Measurements from ENCODE around the gene IL4R. TPM values are rescaled to one million over a fixed set of nuclear protein-coding genes. Genes with fewer than 3 reads are reported as not detected.

Gene IL4R
- total RNA-seq, 2 experiments from 2014 or later: 73.1 to 82.8 TPM

DNA sequence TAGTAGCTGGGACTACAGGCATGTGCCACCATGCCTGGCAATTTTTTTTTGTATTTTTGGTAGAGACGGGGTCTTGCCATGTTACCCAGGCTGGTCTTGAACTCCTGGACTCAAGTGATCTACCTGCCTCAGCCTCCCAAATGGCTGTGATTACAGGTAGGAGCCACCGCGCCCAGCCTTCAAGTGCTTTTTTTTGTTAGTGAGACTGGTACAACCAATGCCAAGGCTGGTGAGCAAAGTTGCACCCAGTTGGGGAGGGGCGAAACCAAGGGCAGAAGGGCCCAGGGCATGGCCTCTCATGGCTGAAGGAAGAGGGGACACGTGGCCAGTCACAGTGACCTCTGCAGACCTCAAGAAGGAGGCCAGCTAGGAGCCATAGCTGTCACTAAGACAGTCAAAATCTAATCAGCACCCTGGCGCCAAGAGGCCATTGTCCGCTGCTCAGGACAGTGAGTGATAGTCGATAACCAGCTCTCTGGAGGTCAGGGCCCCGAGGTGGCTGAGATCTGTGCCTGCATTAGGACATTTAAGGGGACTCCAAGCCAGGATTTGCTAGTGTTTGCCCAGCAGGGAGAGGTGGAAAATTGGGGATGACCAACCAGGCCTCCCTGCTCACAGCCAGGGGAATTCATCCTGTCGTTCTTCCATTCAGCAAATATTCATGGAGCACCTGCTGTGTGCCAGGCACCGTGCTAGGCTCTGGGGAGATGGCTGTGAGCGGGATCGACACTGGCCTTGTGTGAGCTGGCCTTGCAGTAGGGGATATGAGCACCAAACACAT, 10.2 kb downstream of the IL4R start:
- peaks cover 9% of the 10 kb centered on the region; the same call in 1 of the 2 replicates for H3K36me3 ChIP-seq (ENCODE audit: insufficient read depth, low read length)
- CTCF ChIA-PET (ENCODE audit: unreplicated experiment): no interaction called here
- intact Hi-C loops (cut with micrococcal nuclease; ENCODE audit: unreplicated experiment): no loop called here
- POLR2A ChIA-PET: no interaction called here
- peaks cover 16% of the 10 kb centered on the region for H3K4me1 ChIP-seq (ENCODE audit: insufficient read depth, low read length, poor library complexity, severe bottlenecking)
- H3K27ac ChIP-seq (ENCODE audit: low read depth, low read length, poor library complexity, severe bottlenecking): no peak overlapping the region
- H3K9me3 ChIP-seq (ENCODE audit: low read length): no peaks in the 10 kb centered on the region
- no peak for DNase-seq (ENCODE audit: low spot score)
- H4K20me1 ChIP-seq (ENCODE audit: insufficient read depth, low read length): no peaks in the 10 kb centered on the region
- H2AFZ ChIP-seq (ENCODE audit: low read length): no peak overlapping the region
- no peaks in the 10 kb centered on the region for H3K9me2 ChIP-seq (ENCODE audit: insufficient read depth, low read length)
- H3K79me2 ChIP-seq (ENCODE audit: insufficient read depth, low read depth, low read length): peaks cover 26% of the 10 kb centered on the region
- no peak overlapping the region for H3K4me3 ChIP-seq (ENCODE audit: low read depth, low read length, poor library complexity, severe bottlenecking)
- TF ChIP-seq, protein P1, sequence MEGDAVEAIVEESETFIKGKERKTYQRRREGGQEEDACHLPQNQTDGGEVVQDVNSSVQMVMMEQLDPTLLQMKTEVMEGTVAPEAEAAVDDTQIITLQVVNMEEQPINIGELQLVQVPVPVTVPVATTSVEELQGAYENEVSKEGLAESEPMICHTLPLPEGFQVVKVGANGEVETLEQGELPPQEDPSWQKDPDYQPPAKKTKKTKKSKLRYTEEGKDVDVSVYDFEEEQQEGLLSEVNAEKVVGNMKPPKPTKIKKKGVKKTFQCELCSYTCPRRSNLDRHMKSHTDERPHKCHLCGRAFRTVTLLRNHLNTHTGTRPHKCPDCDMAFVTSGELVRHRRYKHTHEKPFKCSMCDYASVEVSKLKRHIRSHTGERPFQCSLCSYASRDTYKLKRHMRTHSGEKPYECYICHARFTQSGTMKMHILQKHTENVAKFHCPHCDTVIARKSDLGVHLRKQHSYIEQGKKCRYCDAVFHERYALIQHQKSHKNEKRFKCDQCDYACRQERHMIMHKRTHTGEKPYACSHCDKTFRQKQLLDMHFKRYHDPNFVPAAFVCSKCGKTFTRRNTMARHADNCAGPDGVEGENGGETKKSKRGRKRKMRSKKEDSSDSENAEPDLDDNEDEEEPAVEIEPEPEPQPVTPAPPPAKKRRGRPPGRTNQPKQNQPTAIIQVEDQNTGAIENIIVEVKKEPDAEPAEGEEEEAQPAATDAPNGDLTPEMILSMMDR (conservative IDR thresholded peaks at IDR 0.05; ENCODE audit: low read length): no peak
- no peak for TF ChIP-seq EZH2phosphoT487 (IDR thresholded peaks at IDR 0.05; ENCODE audit: borderline replicate concordance, low read depth, low read length)
- H3K4me2 ChIP-seq (ENCODE audit: low read length): no peak overlapping the region
- no TSS peak for BruUV-seq (replicated peaks)

DNA sequence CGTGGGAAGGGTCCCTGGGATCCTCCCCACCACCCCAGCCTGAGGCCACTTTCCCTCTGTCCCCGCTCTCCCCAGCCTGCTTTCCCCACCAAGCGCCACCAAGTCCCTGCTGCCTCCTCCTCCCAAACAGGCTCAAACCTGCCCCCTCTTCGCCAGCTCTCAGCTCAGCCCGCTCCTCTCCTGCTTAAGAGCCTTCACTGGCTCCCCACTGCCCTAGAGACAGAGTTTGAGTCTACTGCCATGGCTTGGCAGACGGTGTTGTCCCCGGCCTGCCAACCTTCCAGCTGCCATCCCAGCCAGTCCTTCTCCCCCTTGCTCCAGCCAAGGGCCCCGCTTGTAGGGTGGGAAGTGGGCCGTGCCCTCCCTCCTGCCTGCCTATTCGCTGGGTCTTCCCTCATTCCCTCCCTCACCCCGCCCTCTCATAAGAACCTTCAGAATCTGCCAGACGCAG, 11.1 kb downstream of the IL4R start:
- no TSS peak for BruUV-seq (replicated peaks)
- H3K4me3 ChIP-seq (ENCODE audit: low read depth, low read length, poor library complexity, severe bottlenecking): no peak overlapping the region
- peaks cover 15% of the 10 kb centered on the region for H3K4me1 ChIP-seq (ENCODE audit: insufficient read depth, low read length, poor library complexity, severe bottlenecking)
- no peak overlapping the region for H3K4me2 ChIP-seq (ENCODE audit: low read length)
- CTCF ChIA-PET (ENCODE audit: unreplicated experiment): no interaction called here
- POLR2A ChIA-PET: no interaction called here
- no peaks in the 10 kb centered on the region for H3K9me3 ChIP-seq (ENCODE audit: low read length)
- no peaks in the 10 kb centered on the region for H3K9me2 ChIP-seq (ENCODE audit: insufficient read depth, low read length)
- no peaks in the 10 kb centered on the region for H4K20me1 ChIP-seq (ENCODE audit: insufficient read depth, low read length)
- H3K27ac ChIP-seq (ENCODE audit: low read depth, low read length, poor library complexity, severe bottlenecking): no peak overlapping the region
- peaks cover 11% of the 10 kb centered on the region; the same call in 1 of the 2 replicates for H3K36me3 ChIP-seq (ENCODE audit: insufficient read depth, low read length)
- TF ChIP-seq EZH2phosphoT487 (IDR thresholded peaks at IDR 0.05; ENCODE audit: borderline replicate concordance, low read depth, low read length): no peak
- TF ChIP-seq, protein P1 (conservative IDR thresholded peaks at IDR 0.05; ENCODE audit: low read length): no peak
- H3K79me2 ChIP-seq (ENCODE audit: insufficient read depth, low read depth, low read length): peaks cover 26% of the 10 kb centered on the region
- no peak for DNase-seq (ENCODE audit: low spot score)
- H2AFZ ChIP-seq (ENCODE audit: low read length): no peak overlapping the region
- intact Hi-C loops (cut with micrococcal nuclease; ENCODE audit: unreplicated experiment): no loop called here

DNA sequence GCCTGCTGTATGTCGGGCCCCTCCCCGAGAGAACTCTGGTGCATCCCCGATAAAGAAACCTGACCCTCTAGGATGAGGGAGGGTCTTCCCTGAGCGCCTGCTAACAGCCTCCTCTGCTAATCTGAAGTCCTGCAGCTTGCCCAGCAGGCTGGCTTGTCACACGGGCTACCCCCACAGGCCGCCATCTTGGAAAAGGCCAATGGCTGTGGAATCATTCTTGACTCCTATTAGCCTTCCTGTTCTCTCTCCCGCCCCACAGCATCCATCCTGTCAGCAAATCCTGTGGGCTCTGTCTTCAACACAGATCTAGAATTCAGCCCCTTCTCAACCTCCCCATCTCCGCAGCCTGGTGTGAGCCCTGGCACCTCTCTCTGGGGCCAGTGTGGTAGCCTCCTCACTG, 12.0 kb downstream of the IL4R start:
- peaks cover 16% of the 10 kb centered on the region for H3K36me3 ChIP-seq (ENCODE audit: insufficient read depth, low read length)
- H3K27ac ChIP-seq (ENCODE audit: low read depth, low read length, poor library complexity, severe bottlenecking): no peak overlapping the region

More for the DNA sequence above, 12.0 kb downstream of the IL4R start:
- peaks cover 26% of the 10 kb centered on the region for H3K79me2 ChIP-seq (ENCODE audit: insufficient read depth, low read depth, low read length)
- H3K9me3 ChIP-seq (ENCODE audit: low read length): no peaks in the 10 kb centered on the region
- H3K9me2 ChIP-seq (ENCODE audit: insufficient read depth, low read length): no peaks in the 10 kb centered on the region
- POLR2A ChIA-PET: no interaction called here
- CTCF ChIA-PET (ENCODE audit: unreplicated experiment): no interaction called here
- DNase-seq (ENCODE audit: low spot score): no peak
- intact Hi-C loops (cut with micrococcal nuclease; ENCODE audit: unreplicated experiment): no loop called here
- TF ChIP-seq, protein P1 (conservative IDR thresholded peaks at IDR 0.05; ENCODE audit: low read length): no peak
- TF ChIP-seq EZH2phosphoT487 (IDR thresholded peaks at IDR 0.05; ENCODE audit: borderline replicate concordance, low read depth, low read length): no peak
- BruUV-seq (replicated peaks): no TSS peak
- no peaks in the 10 kb centered on the region for H4K20me1 ChIP-seq (ENCODE audit: insufficient read depth, low read length)
- H3K4me3 ChIP-seq (ENCODE audit: low read depth, low read length, poor library complexity, severe bottlenecking): no peak overlapping the region
- H3K4me2 ChIP-seq (ENCODE audit: low read length): no peak overlapping the region
- no peak overlapping the region for H2AFZ ChIP-seq (ENCODE audit: low read length)
- peaks cover 15% of the 10 kb centered on the region for H3K4me1 ChIP-seq (ENCODE audit: insufficient read depth, low read length, poor library complexity, severe bottlenecking)

Measured in OCI-LY7 (cell line).